ENCODE data around the gene CERT1. TPM values are rescaled to one million over a fixed set of nuclear protein-coding genes. Genes with fewer than 3 reads are reported as not detected.

Gene CERT1
- total RNA-seq, 2 donors from 2014 or later: 32.3 to 35.5 TPM

GRCh38 chr5:75469017-75469416 lies 42.4 kb downstream of the CERT1 start:
- TF ChIP-seq POLR2A (IDR thresholded peaks at IDR 0.05) (no peak), CTCF (IDR thresholded peaks at IDR 0.05) (no peak), POLR2AphosphoS5 (IDR thresholded peaks at IDR 0.05) (no peak)
- 97% methylated on average over 1 of the region's 1 CpG for WGBS
- intact Hi-C loops (cut with DNase I): no loop called here

GRCh38 chr5:75468593-75468992 lies 42.8 kb downstream of the CERT1 start:
- no peak for TF ChIP-seq CTCF (IDR thresholded peaks at IDR 0.05)
- TF ChIP-seq POLR2A (IDR thresholded peaks at IDR 0.05): no peak
- no peak for TF ChIP-seq POLR2AphosphoS5 (IDR thresholded peaks at IDR 0.05)
- Histone ChIP-seq H3K4me1 (replicated peaks) (no peaks in the 10 kb centered on the region), H3K9me3 (no peaks in the 10 kb centered on the region), H3K36me3 (no peaks in the 10 kb centered on the region), H3K27ac (no peak overlapping the region), H3K27me3 (replicated peaks; ENCODE audit: insufficient read depth) (no peaks in the 10 kb centered on the region), H3K4me3 (no peak overlapping the region)
- DNase-seq (ENCODE audit: low spot score): no peak
- 87% methylated on average over 2 of the region's 2 CpGs for WGBS
- intact Hi-C loops (cut with DNase I): no loop called here

More at GRCh38 chr5:75469017-75469416, 42.4 kb downstream of the CERT1 start:
- no peak for DNase-seq (ENCODE audit: low spot score)
- H3K27me3 ChIP-seq (replicated peaks; ENCODE audit: insufficient read depth): no peaks in the 10 kb centered on the region
- no peaks in the 10 kb centered on the region for H3K4me1 ChIP-seq (replicated peaks)
- H3K36me3 ChIP-seq: no peaks in the 10 kb centered on the region
- H3K9me3 ChIP-seq: no peaks in the 10 kb centered on the region
- no peak overlapping the region for H3K27ac ChIP-seq
- H3K4me3 ChIP-seq: no peak overlapping the region

- intact Hi-C loops (cut with DNase I): no loop called here
- H3K27ac ChIP-seq: no peak overlapping the region
Observed at GRCh38 chr5:75466006-75466716, 45.3 kb downstream of the CERT1 start.

GRCh38 chr5:75465480-75465879 lies 45.9 kb downstream of the CERT1 start:
- H3K4me1 ChIP-seq (replicated peaks): no peaks in the 10 kb centered on the region
- intact Hi-C loops (cut with DNase I): no loop called here
- no peak for DNase-seq (ENCODE audit: low spot score)
- H3K36me3 ChIP-seq: no peaks in the 10 kb centered on the region
- H3K4me3 ChIP-seq: no peak overlapping the region
- no peak for TF ChIP-seq POLR2A (IDR thresholded peaks at IDR 0.05)
- no peak for TF ChIP-seq POLR2AphosphoS5 (IDR thresholded peaks at IDR 0.05)
- TF ChIP-seq CTCF (IDR thresholded peaks at IDR 0.05): no peak
- no peak overlapping the region for H3K27ac ChIP-seq
- H3K9me3 ChIP-seq: no peaks in the 10 kb centered on the region
- H3K27me3 ChIP-seq (replicated peaks; ENCODE audit: insufficient read depth): no peaks in the 10 kb centered on the region
- 92% methylated on average over 1 of the region's 1 CpG for WGBS

More at GRCh38 chr5:75466006-75466716, 45.3 kb downstream of the CERT1 start:
- TF ChIP-seq CTCF (IDR thresholded peaks at IDR 0.05) (no peak), POLR2AphosphoS5 (IDR thresholded peaks at IDR 0.05) (no peak), POLR2A (IDR thresholded peaks at IDR 0.05) (no peak)
- H3K9me3 ChIP-seq: no peaks in the 10 kb centered on the region
- H3K4me1 ChIP-seq (replicated peaks): no peaks in the 10 kb centered on the region
- no peak for DNase-seq (ENCODE audit: low spot score)
- 90% methylated on average over 6 of the region's 6 CpGs for WGBS
- no peak overlapping the region for H3K4me3 ChIP-seq
- H3K36me3 ChIP-seq: no peaks in the 10 kb centered on the region
- H3K27me3 ChIP-seq (replicated peaks; ENCODE audit: insufficient read depth): no peaks in the 10 kb centered on the region

- intact Hi-C loops (cut with DNase I): no loop called here
- no peak for TF ChIP-seq CTCF (IDR thresholded peaks at IDR 0.05)
- no peak for TF ChIP-seq POLR2A (IDR thresholded peaks at IDR 0.05)
- TF ChIP-seq POLR2AphosphoS5 (IDR thresholded peaks at IDR 0.05): no peak
- 85% methylated on average over 2 of the region's 2 CpGs for WGBS
- Histone ChIP-seq H3K36me3 (no peaks in the 10 kb centered on the region), H3K27ac (no peak overlapping the region), H3K4me1 (replicated peaks) (no peaks in the 10 kb centered on the region), H3K9me3 (no peaks in the 10 kb centered on the region), H3K27me3 (replicated peaks; ENCODE audit: insufficient read depth) (no peaks in the 10 kb centered on the region), H3K4me3 (no peak overlapping the region)
- DNase-seq (ENCODE audit: low spot score): no peak
Observed at GRCh38 chr5:75463726-75464125, 47.7 kb downstream of the CERT1 start.

Data from prostate gland (tissue), 2 donors.